Jurkat, Clone E6-1 (cell line): ENCODE data around the gene FGD5.
"Not testable (repeated sequence)": the region's sequence is repeated elsewhere in the genome, so short reads cannot be mapped to it uniquely, and the experiment has no call there.

Experiments
- DNase-seq: peaks from one replicate; pipeline ENCODE4 v3.0.0-alpha.2; 2011; ENCODE audit warnings: low read depth, low spot score
- H3K4me3 ChIP-seq: 2 replicates; pipeline ENCODE4 v1.5.1; 2011; ENCODE audit warnings: mild to moderate bottlenecking, low read length, control low read depth, moderate library complexity

The FGD5 gene

GRCh38 chr3:14803101-14803980 lies 15.4 kb upstream of the FGD5 start:
- DNase-seq: no peak
- H3K4me3 ChIP-seq: no peak overlapping the region

DNA sequence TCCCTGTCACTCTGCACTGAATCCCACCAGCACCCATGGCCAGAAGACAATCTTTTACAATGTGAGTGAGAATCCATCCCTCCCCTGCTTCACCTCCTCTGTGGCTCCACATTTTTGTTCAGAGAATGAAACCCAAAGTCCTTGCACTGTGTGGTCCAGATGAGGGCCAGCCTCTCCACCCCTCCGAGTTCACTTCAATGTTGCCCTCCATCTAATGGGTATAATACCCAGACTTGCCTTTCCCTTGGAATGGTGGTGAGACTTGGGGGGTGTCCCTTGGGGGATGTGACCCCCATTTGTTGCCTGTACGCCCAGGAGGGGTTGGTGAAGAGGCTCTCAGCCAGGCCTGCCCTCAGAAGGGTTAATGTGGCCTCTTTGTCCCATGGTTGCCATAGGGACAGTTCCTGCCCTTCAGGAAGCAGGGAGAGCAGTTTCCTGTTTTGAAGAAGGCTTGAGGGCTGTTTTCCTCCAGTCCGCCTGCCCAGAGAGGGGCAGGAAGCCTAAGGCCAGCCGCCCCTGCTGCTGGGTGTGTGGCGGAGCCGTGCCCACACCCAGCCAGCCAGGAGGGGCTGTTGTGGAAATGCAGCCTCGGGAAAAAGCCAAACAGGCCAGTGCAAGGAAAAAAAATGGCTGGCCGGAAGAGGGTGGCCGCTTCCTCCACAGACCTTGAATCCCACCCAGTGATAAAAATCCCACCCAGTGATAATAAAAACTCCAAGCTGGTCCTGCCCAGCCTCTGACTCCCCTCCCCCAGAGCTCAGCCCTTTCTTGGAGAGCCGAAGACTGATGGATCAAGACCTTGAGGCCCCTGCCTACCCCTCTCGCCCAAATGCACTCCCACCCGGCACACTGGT lies 14.6 kb upstream of the FGD5 start:
- no peak for DNase-seq

DNA sequence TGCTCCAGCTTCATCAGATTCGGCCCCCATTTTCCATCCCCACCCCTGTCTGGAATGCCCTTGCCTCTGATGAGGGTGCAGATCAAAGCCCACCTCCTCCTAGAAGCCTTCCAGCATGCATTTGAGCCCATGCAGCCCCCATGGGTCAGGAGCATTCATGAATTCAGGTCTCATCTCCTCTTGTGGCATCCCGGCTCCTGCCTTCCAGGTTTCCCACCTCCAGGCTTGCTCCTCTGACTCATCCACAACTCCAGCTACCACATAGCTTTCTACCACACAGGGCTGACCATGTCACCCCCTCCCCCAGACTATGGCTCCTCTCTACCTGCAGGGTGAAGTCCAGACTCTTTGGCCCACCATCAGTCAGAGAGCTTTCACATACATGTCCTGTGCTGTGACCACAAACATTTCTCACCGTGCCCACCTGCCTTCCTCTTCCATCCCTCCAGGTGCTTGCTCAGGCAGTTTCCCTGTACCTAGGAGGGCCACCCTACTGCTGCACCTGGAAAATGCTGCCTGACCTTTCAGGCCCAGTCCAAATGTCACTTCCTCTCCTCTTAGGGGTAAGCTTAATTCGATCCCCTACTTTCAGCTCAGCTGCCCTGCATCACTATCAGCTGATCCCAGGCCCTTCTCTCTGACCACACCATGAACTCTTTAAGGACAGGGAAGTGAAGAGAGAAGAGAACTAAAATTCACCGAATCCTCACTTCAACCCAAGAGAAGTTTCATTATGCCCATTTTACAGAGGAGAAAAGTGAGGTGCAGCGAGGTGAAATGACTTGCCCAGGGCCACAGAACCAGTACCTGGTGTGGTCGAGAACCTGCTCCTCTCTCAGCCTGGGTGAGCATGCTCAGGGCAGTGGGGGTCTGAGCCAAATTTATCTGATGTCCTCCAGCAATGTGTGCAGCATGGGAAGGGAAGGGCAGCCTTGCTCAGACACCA lies 13.7 kb upstream of the FGD5 start:
- DNase-seq: no peak
- H3K4me3 ChIP-seq: no peak overlapping the region

More for the DNA sequence above, 14.6 kb upstream of the FGD5 start:
- no peak overlapping the region for H3K4me3 ChIP-seq

GRCh38 chr3:14805961-14806537 lies 12.7 kb upstream of the FGD5 start:
- no peak overlapping the region for H3K4me3 ChIP-seq
- no peak for DNase-seq

- no peak for DNase-seq
- no peak overlapping the region for H3K4me3 ChIP-seq
Measured at GRCh38 chr3:14806641-14807263, 12.0 kb upstream of the FGD5 start.

- no peak overlapping the region for H3K4me3 ChIP-seq
- no peak for DNase-seq
Measured at GRCh38 chr3:14808025-14808424, 10.7 kb upstream of the FGD5 start.

- H3K4me3 ChIP-seq: no peak overlapping the region
- no peak for DNase-seq
Measured at GRCh38 chr3:14808502-14809266, 10.1 kb upstream of the FGD5 start.

GRCh38 chr3:14809611-14810010 lies 9.2 kb upstream of the FGD5 start:
- DNase-seq, H3K4me3 ChIP-seq: not testable (repeated sequence)

DNA sequence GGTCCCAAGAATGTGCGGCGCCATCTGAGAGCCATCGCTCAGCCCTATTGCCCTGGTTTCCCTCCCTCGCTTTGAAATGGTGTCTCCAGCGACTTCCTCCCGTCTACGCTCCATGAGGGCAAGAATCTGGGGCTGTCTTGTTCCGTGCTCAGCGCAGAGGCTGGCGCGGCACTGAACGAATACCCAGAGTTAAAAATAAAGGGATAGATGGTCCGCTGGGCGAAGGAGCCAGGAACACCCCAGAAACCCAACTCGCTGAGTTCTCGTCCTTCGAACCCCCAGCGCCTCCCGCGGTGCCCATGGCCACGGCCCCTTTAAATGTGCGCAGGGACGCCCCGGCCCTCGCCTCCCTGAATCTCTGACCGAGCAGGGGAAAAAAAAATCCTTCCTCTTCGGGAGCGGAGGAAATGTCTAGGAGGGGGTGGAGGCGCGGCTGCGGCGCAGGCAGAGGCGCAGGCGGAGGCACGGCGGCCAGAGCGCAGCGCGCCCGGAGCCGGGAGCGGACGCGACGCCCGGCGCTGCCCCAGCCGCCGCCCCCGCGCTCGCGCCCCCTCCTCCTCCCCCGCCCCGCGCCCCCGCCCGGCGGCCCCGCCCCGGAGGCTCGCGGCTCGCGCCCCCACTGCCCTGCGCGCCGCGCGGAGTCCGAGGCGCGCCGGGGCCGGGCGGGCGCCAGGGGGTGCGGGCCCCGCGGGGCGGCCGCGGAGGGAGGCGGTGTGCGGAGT lies 8.5 kb upstream of the FGD5 start:
- no peak overlapping the region for H3K4me3 ChIP-seq
- no peak for DNase-seq

GRCh38 chr3:14810801-14811661 lies 7.7 kb upstream of the FGD5 start:
- no peak overlapping the region for H3K4me3 ChIP-seq
- no peak for DNase-seq

- DNase-seq: no peak
- H3K4me3 ChIP-seq: no peak overlapping the region
Measured at GRCh38 chr3:14811684-14812083, 7.1 kb upstream of the FGD5 start.

GRCh38 chr3:14812196-14812790 lies 6.5 kb upstream of the FGD5 start:
- DNase-seq: no peak

GRCh38 chr3:14814411-14814871 lies 4.3 kb upstream of the FGD5 start:
- H3K4me3 ChIP-seq: no peak overlapping the region
- no peak for DNase-seq

More at GRCh38 chr3:14812196-14812790, 6.5 kb upstream of the FGD5 start:
- no peak overlapping the region for H3K4me3 ChIP-seq

DNA sequence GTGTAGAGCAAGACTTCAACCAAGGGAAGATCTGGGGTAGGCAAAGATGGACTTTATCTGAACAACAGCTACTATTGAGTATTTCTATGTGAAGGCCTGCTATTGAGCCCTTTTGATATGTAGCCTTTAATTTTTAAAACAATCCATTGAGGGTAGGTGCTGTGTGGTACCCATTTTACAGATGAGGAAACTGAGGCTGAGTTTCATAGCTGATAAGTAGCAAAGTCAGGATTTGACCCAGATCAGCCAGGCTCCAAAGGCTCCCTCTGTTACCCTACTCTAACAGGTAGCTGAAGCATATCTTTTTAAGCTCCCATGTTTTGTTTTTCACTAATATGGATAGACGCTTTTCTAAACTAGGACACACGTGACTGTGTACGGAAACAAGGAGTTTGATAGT lies 2.4 kb upstream of the FGD5 start:
- no peak for DNase-seq
- no peak overlapping the region for H3K4me3 ChIP-seq

- DNase-seq: no peak
- no peak overlapping the region for H3K4me3 ChIP-seq
Measured at GRCh38 chr3:14819671-14820070, 909 bp downstream of the FGD5 start.

DNA sequence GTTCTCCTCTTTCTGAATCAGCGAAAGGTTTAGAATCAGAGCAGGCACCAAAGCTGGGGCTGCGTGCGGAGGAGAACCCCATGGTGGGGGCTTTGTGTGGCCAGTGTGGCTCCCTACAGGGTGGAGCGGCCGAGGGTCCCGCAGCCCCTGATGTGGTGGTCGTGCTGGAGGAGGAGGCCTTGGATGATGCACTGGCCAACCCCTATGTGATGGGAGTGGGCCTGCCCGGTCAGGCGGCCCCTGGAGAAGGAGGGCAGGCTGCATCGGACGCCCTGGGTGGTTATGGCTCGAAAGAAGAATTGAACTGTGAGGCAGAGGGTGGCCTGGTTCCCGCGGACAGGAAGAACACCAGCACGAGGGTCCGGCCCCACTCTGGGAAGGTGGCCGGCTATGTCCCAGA lies 1.4 kb downstream of the FGD5 start:
- DNase-seq: no peak
- H3K4me3 ChIP-seq: no peak overlapping the region
